H1 (cell line): ENCODE results near the gene SMNDC1. TPM values are rescaled to one million over a fixed set of nuclear protein-coding genes. Genes with fewer than 3 reads are reported as not detected.

Experiments
- CTCF ChIA-PET: fragments of 300-600 bp; sonication (Branson Sonifier 250); formaldehyde crosslinking; loops from one replicate; lab custom pipeline; 2021; ENCODE audit not compliant: partially characterized antibody; lab: Charles Lee
- POLR2A ChIA-PET: fragments of 300-600 bp; sonication (Branson Sonifier 250); formaldehyde crosslinking; loops from one replicate; lab custom pipeline; 2021; ENCODE audit warnings: inconsistent platforms; ENCODE audit not compliant: partially characterized antibody; lab: Charles Lee
- DNase-seq, 2 experiments: peaks; one replicate each; pipeline versions ENCODE4 v3.0.0 to v3.0.0-alpha.2; 2010 to 2022; ENCODE audit warnings: low spot score in 2 of 2, low read depth in 1 of 2, mixed read lengths in 1 of 2
- FAIRE-seq: peaks from 2 replicates; lab custom pipeline; 2011; peaks lifted over from hg19 to GRCh38; lab: Jason Lieb, UNC
- H2AFZ ChIP-seq: 2 replicates; pipeline ENCODE4 v1.8.1; 2012; ENCODE audit warnings: low read length, inconsistent platforms
- H2AK5ac ChIP-seq: 2 replicates; pipeline ENCODE4 v1.6.1; 2013; ENCODE audit warnings: low read depth, low read length
- H2BK120ac ChIP-seq: replicated peaks from 2 replicates; pipeline ENCODE3; 2013; ENCODE audit warnings: low read depth, low read length, inconsistent platforms
- H2BK12ac ChIP-seq: 2 replicates; pipeline ENCODE4 v1.6.1; 2013; ENCODE audit warnings: low read depth, low read length
- H2BK15ac ChIP-seq: 2 replicates; pipeline ENCODE4 v1.6.1; 2013; ENCODE audit warnings: low read length
- H2BK20ac ChIP-seq: 2 replicates; pipeline ENCODE4 v1.6.1; 2013; ENCODE audit warnings: low read length
- H2BK5ac ChIP-seq: 2 replicates; pipeline ENCODE4 v1.6.1; 2013; ENCODE audit warnings: low read depth, low read length
- H3K14ac ChIP-seq: 2 replicates; pipeline ENCODE4 v1.6.1; 2013; ENCODE audit warnings: inconsistent platforms; ENCODE audit not compliant: insufficient read length
- H3K18ac ChIP-seq: 2 replicates; pipeline ENCODE4 v1.6.1; 2013; ENCODE audit warnings: low read length; ENCODE audit errors: extremely low read depth
- H3K23ac ChIP-seq: 2 replicates; pipeline ENCODE4 v1.6.1; 2013; ENCODE audit warnings: inconsistent platforms; ENCODE audit not compliant: insufficient read length
- H3K23me2 ChIP-seq: 2 replicates; pipeline ENCODE4 v1.6.1; 2013; ENCODE audit warnings: low read depth, low read length
- H3K27ac ChIP-seq: 2 replicates; pipeline ENCODE4 v1.6.1; 2011; ENCODE audit warnings: low read depth, low read length, inconsistent platforms
- H3K27me3 ChIP-seq, 4 experiments: replicated peaks in 1 of 4; 1 replicate in 1 of 4; 2 replicates in 3 of 4; pipeline versions ENCODE4 v1.6.1 to v1.8.1; 2011 to 2013; ENCODE audit warnings: low read length in 3 of 4, mild to moderate bottlenecking in 3 of 4, inconsistent platforms in 2 of 4, mixed read lengths in 2 of 4, moderate library complexity in 1 of 4; ENCODE audit not compliant: control insufficient read depth in 3 of 4, insufficient read depth in 3 of 4; ENCODE audit errors: extremely low read depth in 1 of 4
- H3K36me3 ChIP-seq, 4 experiments: 2 replicates each; pipeline versions ENCODE4 v1.6.1 to v1.8.1; 2011 to 2013; ENCODE audit warnings: mild to moderate bottlenecking in 4 of 4, low read length in 3 of 4, moderate library complexity in 2 of 4, control low read depth in 1 of 4, inconsistent platforms in 1 of 4; ENCODE audit not compliant: insufficient read depth in 4 of 4, control insufficient read depth in 2 of 4
- H3K4ac ChIP-seq: replicated peaks from 2 replicates; pipeline ENCODE3; 2013; ENCODE audit warnings: low read length, low read depth, mixed read lengths, inconsistent platforms; ENCODE audit not compliant: insufficient read length
- H3K4me1 ChIP-seq, 4 experiments: replicated peaks in 1 of 4; 1 replicate in 1 of 4; 2 replicates in 3 of 4; pipeline versions ENCODE4 v1.6.1 to v1.8.1; 2011 to 2013; ENCODE audit warnings: low read length in 3 of 4, inconsistent platforms in 2 of 4, mixed read lengths in 1 of 4; ENCODE audit not compliant: insufficient read depth in 4 of 4, control insufficient read depth in 3 of 4
- H3K4me2 ChIP-seq, 2 experiments: 2 replicates each; pipeline versions ENCODE4 v1.6.1 to v1.8.1; 2011 to 2013; ENCODE audit warnings: low read depth in 2 of 2, low read length in 2 of 2, control low read depth in 1 of 2, inconsistent platforms in 1 of 2, mild to moderate bottlenecking in 1 of 2; ENCODE audit not compliant: insufficient read depth in 1 of 2
- H3K4me3 ChIP-seq, 4 experiments: fragments of 200-600, 300-600 bp in 1 of 4; sonication (generic), shearing (Covaris generic), sonication (Bioruptor Twin) in 1 of 4; 2 replicates each; pipeline versions ENCODE4 v1.5.1 to v1.8.1; 2011 to 2016; ENCODE audit warnings: low read length in 4 of 4, low read depth in 3 of 4, control low read depth in 2 of 4, inconsistent platforms in 2 of 4, mild to moderate bottlenecking in 2 of 4, mixed read lengths in 1 of 4, moderate library complexity in 1 of 4; ENCODE audit not compliant: insufficient read depth in 2 of 4; ENCODE audit errors: extremely low read depth in 1 of 4
- H3K56ac ChIP-seq: replicated peaks from 2 replicates; pipeline ENCODE3; 2013; ENCODE audit warnings: low read depth, mild to moderate bottlenecking, mixed read lengths, low read length, inconsistent platforms; ENCODE audit not compliant: insufficient read length
- H3K79me1 ChIP-seq: 2 replicates; pipeline ENCODE4 v1.6.1; 2013; ENCODE audit warnings: low read depth, low read length, control low read depth
- H3K79me2 ChIP-seq, 2 experiments: 2 replicates each; pipeline versions ENCODE4 v1.6.1 to v1.8.1; 2012 to 2013; ENCODE audit warnings: low read length in 2 of 2, mild to moderate bottlenecking in 2 of 2, inconsistent platforms in 1 of 2; ENCODE audit not compliant: insufficient read depth in 2 of 2, control insufficient read depth in 1 of 2
- H3K9ac ChIP-seq, 4 experiments: replicated peaks in 1 of 4; 1 replicate in 1 of 4; 2 replicates in 3 of 4; pipeline versions ENCODE4 v1.6.1 to v1.8.1; 2011 to 2013; ENCODE audit warnings: low read depth in 3 of 4, low read length in 3 of 4, control low read depth in 2 of 4, mild to moderate bottlenecking in 2 of 4, moderate library complexity in 2 of 4, inconsistent platforms in 1 of 4; ENCODE audit errors: extremely low read depth in 1 of 4
- H3K9me3 ChIP-seq, 2 experiments: 2 replicates each; pipeline versions ENCODE4 v1.6.1 to v1.8.1; 2012 to 2013; ENCODE audit warnings: mild to moderate bottlenecking in 2 of 2, moderate library complexity in 2 of 2, control low read depth in 1 of 2, inconsistent platforms in 1 of 2, low read depth in 1 of 2, low read length in 1 of 2, mixed read lengths in 1 of 2; ENCODE audit not compliant: insufficient read depth in 2 of 2
- H4K20me1 ChIP-seq, 2 experiments: replicated peaks in 1 of 2; 2 replicates each; pipeline versions ENCODE3 to v1.8.1; 2011 to 2013; ENCODE audit warnings: inconsistent platforms in 2 of 2, low read length in 2 of 2, mild to moderate bottlenecking in 1 of 2; ENCODE audit not compliant: insufficient read depth in 2 of 2, control insufficient read depth in 1 of 2
- H4K5ac ChIP-seq: 2 replicates; pipeline ENCODE4 v1.6.1; 2013; ENCODE audit warnings: low read length, low read depth, mixed read lengths, inconsistent platforms; ENCODE audit not compliant: insufficient read length
- H4K8ac ChIP-seq: 2 replicates; pipeline ENCODE4 v1.8.0; 2013; ENCODE audit warnings: mild to moderate bottlenecking, moderate library complexity, low read length, inconsistent platforms; ENCODE audit not compliant: insufficient read depth; ENCODE audit errors: extremely low read depth
- H4K91ac ChIP-seq: replicated peaks from 2 replicates; pipeline ENCODE3; 2013; ENCODE audit warnings: low read length, mixed read lengths, inconsistent platforms; ENCODE audit not compliant: insufficient read length
- BACH1 ChIP-seq: IDR thresholded peaks from 2 replicates; pipeline ENCODE4 v1.6.1; 2012; ENCODE audit warnings: low read length, improper control_type of control experiment
- CBX5 ChIP-seq: fragments of 300-800, 300-1000 bp; sonication (generic); IDR thresholded peaks from 2 replicates; pipeline ENCODE4 v1.7.1; 2016; ENCODE audit warnings: antibody characterized with exemption, low read length, low read depth
- CHD1 ChIP-seq: IDR thresholded peaks from 2 replicates; pipeline ENCODE4 v1.6.1; 2012; ENCODE audit warnings: low read depth, low read length, improper control_type of control experiment
- MAFK ChIP-seq: IDR thresholded peaks from 2 replicates; pipeline ENCODE4 v1.6.1; 2012; ENCODE audit warnings: low read depth, mild to moderate bottlenecking, improper control_type of control experiment, low read length
- NANOG ChIP-seq: IDR thresholded peaks from 2 replicates; pipeline ENCODE4 v1.6.1; 2011; ENCODE audit warnings: low read length, low read depth, mild to moderate bottlenecking, inconsistent platforms; ENCODE audit not compliant: insufficient read depth, poor library complexity, severe bottlenecking
- SP4 ChIP-seq: IDR thresholded peaks from 2 replicates; pipeline ENCODE4 v1.6.1; 2012; ENCODE audit warnings: low read length, inconsistent platforms
- TAF1 ChIP-seq: IDR thresholded peaks from 2 replicates; pipeline ENCODE4 v1.6.1; 2011; ENCODE audit warnings: mild to moderate bottlenecking, low read depth, low read length
- YY1 ChIP-seq: IDR thresholded peaks from 2 replicates; pipeline ENCODE4 v1.6.1; 2011; ENCODE audit warnings: low read depth, mild to moderate bottlenecking, low read length
- WGBS, 2 experiments: shearing (Covaris generic) in 1 of 2; methylation state at CpG; one replicate each; pipeline versions ENCODE4 v1.1.6 to v1.1.7; 2013 to 2015; ENCODE audit warnings: low lambda C conversion rate in 2 of 2, mixed read lengths in 2 of 2, inconsistent platforms in 1 of 2, low coverage in 1 of 2, missing lambda C conversion rate in 1 of 2; ENCODE audit not compliant: insufficient replicate concordance in 2 of 2, insufficient coverage in 1 of 2, insufficient read length in 1 of 2; ENCODE audit errors: extremely low coverage in 1 of 2, missing lambda C conversion rate in 1 of 2; 5-methylcytosine and 5-hydroxymethylcytosine counted together
- polyA plus RNA-seq, 7 experiments: library from polyadenylated mRNA; depleted of rRNA in 3 of 7; stranded (reverse) in 5 of 7; unstranded in 2 of 7; fragments of >200 nt in 5 of 7; fragments of 200-250 nt in 2 of 7; gene quantifications; 1 replicate in 5 of 7; 2 replicates in 1 of 7; 4 replicates in 1 of 7; pipeline versions ENCODE4 v1.2.1 to v1.2.3, GENCODE V29; 2011 to 2013; ENCODE audit warnings: missing spikeins in 2 of 7, mixed read lengths in 2 of 7
- total RNA-seq: library from RNA; stranded (reverse); fragmentation: NEBNext Ultra II Directional; extraction: Animal tissue kit (Norgen Biotek cat#: 25700); gene quantifications from 2 replicates; pipeline ENCODE4 v1.2.1, GENCODE V29; 2021
- TF ChIP-seq, protein P1 (sequence below): IDR thresholded peaks from 2 replicates; pipeline ENCODE4 v1.6.1; 2012; ENCODE audit warnings: low read length, inconsistent platforms

Gene SMNDC1
- total and polyA plus RNA-seq, 2 of the 8 experiments (the other 6 are each of a cell fraction or from before 2014, with no cell fraction given), result 8.1 to 48.6 TPM

- H4K91ac ChIP-seq, result no peak overlapping the region
- no peak overlapping the region for H2AFZ ChIP-seq
- ChIA-PET CTCF (interaction anchor here (0.8 to 2.9 kb wide), 4 partner anchors 9 to 103 kb away, joined by 3 to 9 read pairs (median 3); no protein-coding TSS in a partner anchor), POLR2A (no interaction called here)
- no peaks in the 10 kb centered on the region for H3K79me1 ChIP-seq
- FAIRE-seq (no peak), DNase-seq (no peak)
- TF ChIP-seq CBX5 (no peak), YY1 (no peak), NANOG (no peak), CHD1 (no peak), SP4 (no peak), TAF1 (no peak), BACH1 (no peak), MAFK (no peak)
- TF ChIP-seq, protein P1, sequence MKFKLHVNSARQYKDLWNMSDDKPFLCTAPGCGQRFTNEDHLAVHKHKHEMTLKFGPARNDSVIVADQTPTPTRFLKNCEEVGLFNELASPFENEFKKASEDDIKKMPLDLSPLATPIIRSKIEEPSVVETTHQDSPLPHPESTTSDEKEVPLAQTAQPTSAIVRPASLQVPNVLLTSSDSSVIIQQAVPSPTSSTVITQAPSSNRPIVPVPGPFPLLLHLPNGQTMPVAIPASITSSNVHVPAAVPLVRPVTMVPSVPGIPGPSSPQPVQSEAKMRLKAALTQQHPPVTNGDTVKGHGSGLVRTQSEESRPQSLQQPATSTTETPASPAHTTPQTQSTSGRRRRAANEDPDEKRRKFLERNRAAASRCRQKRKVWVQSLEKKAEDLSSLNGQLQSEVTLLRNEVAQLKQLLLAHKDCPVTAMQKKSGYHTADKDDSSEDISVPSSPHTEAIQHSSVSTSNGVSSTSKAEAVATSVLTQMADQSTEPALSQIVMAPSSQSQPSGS, result no peak
- WGBS, 2 experiments, result 68% methylated on average over 3 of the region's 3 CpGs; no CpG with 5 or more reads in 1 of the 2 experiments
- H3K9me3 ChIP-seq, result no peaks in the 10 kb centered on the region
- H3K23me2 ChIP-seq, result no peaks in the 10 kb centered on the region
- H4K5ac ChIP-seq, result no peak overlapping the region
- no peak overlapping the region for H3K56ac ChIP-seq
- H3K4me1 ChIP-seq, result peaks cover 0 to 5% (median 0%) of the 10 kb centered on the region in 4 experiments; a peak in 2 of 7 replicates
- H3K4me3 ChIP-seq, result no peak overlapping the region
- H4K8ac ChIP-seq, result no peak overlapping the region
- no peak overlapping the region for H2BK20ac ChIP-seq
- H3K27ac ChIP-seq, result no peak overlapping the region
- no peak overlapping the region for H3K14ac ChIP-seq
- no peaks in the 10 kb centered on the region for H4K20me1 ChIP-seq
- no peak overlapping the region for H2BK5ac ChIP-seq
- H2BK15ac ChIP-seq, result no peak overlapping the region
- H3K79me2 ChIP-seq, result no peaks in the 10 kb centered on the region
- H3K4me2 ChIP-seq, result no peak overlapping the region
- H2BK120ac ChIP-seq, result no peak overlapping the region
- H2AK5ac ChIP-seq, result no peak overlapping the region
- H3K27me3 ChIP-seq, result no peaks in the 10 kb centered on the region
- H2BK12ac ChIP-seq, result no peak overlapping the region
- H3K23ac ChIP-seq, result no peak overlapping the region
- H3K9ac ChIP-seq, result no peak overlapping the region
- no peak overlapping the region for H3K4ac ChIP-seq
- no peak overlapping the region for H3K18ac ChIP-seq
- no peaks in the 10 kb centered on the region for H3K36me3 ChIP-seq
Measured at GRCh38 chr10:110241407-110241806, 63.3 kb downstream of the SMNDC1 start.
